Endothelial cell of umbilical vein (primary cell): ENCODE results near the gene ELP4. TPM values are rescaled to one million over a fixed set of nuclear protein-coding genes. Genes with fewer than 3 reads are reported as not detected.

ENCODE experiments used
- BruUV-seq: library from RNA; stranded (reverse); fragments of 400-500 nt; replicated peaks from 2 replicates; lab custom pipeline; 2021; lab: Mats Ljungman, UMichigan
- CTCF ChIA-PET: fragments of 300-600, 350-600 bp; sonication (Branson Sonifier 250); formaldehyde crosslinking; loops from one replicate; lab custom pipeline; 2021; ENCODE audit warnings: antibody characterized with exemption, inconsistent platforms; lab: Charles Lee
- POLR2A ChIA-PET: fragments of 300-600, 350-600 bp; sonication (Branson Sonifier 250); formaldehyde crosslinking; loops from one replicate; lab custom pipeline; 2021; ENCODE audit warnings: antibody characterized with exemption, inconsistent platforms; lab: Charles Lee
- DNase-seq: peaks from one replicate; pipeline ENCODE4 v3.0.0-alpha.2; 2011; ENCODE audit warnings: low read depth, low spot score
- FAIRE-seq: peaks from 2 replicates; lab custom pipeline; 2011; peaks lifted over from hg19 to GRCh38; lab: Jason Lieb, UNC
- H2AFZ ChIP-seq: 2 replicates; pipeline ENCODE4 v1.6.0; 2012; ENCODE audit warnings: low read depth, low read length, control low read depth, inconsistent platforms
- H3K27ac ChIP-seq: 2 replicates; pipeline ENCODE4 v1.5.1; 2011; ENCODE audit warnings: low read depth, mild to moderate bottlenecking, control low read depth, low read length, moderate library complexity; ENCODE audit not compliant: insufficient read depth
- H3K27me3 ChIP-seq, 2 experiments: 2 replicates each; pipeline versions ENCODE4 v1.6.0 to v1.6.1; 2011; ENCODE audit warnings: low read length in 2 of 2, mixed read lengths in 1 of 2; ENCODE audit not compliant: control insufficient read depth in 2 of 2, insufficient read depth in 2 of 2
- H3K36me3 ChIP-seq, 2 experiments: 2 replicates in 1 of 2; 3 replicates in 1 of 2; pipeline ENCODE4 v1.5.1; 2011; ENCODE audit warnings: low read length in 2 of 2, mild to moderate bottlenecking in 1 of 2, moderate library complexity in 1 of 2; ENCODE audit not compliant: control insufficient read depth in 2 of 2, insufficient read depth in 2 of 2; ENCODE audit errors: extremely low read depth in 1 of 2
- H3K4me1 ChIP-seq: 3 replicates; pipeline ENCODE4 v1.5.1; 2011; ENCODE audit warnings: mild to moderate bottlenecking, low read length; ENCODE audit not compliant: control insufficient read depth, insufficient read depth; ENCODE audit errors: extremely low read depth
- H3K4me2 ChIP-seq: 2 replicates; pipeline ENCODE4 v1.6.1; 2011; ENCODE audit warnings: low read length, control low read depth, mixed read lengths; ENCODE audit not compliant: insufficient read depth
- H3K4me3 ChIP-seq, 3 experiments: fragments of 200-600 bp in 1 of 3; sonication (generic), shearing (Covaris generic) in 1 of 3; replicated peaks in 1 of 3; 2 replicates each; pipeline ENCODE4 v1.5.1; 2011 to 2016; ENCODE audit warnings: control low read depth in 3 of 3, low read length in 3 of 3, mild to moderate bottlenecking in 2 of 3, inconsistent platforms in 1 of 3, low read depth in 1 of 3, moderate library complexity in 1 of 3; ENCODE audit not compliant: insufficient read depth in 1 of 3
- H3K79me2 ChIP-seq: 2 replicates; pipeline ENCODE4 v1.6.0; 2012; ENCODE audit warnings: low read length, inconsistent platforms; ENCODE audit not compliant: control insufficient read depth, insufficient read depth
- H3K9ac ChIP-seq: replicated peaks from 2 replicates; pipeline ENCODE3; 2011; ENCODE audit warnings: low read length, control low read depth; ENCODE audit not compliant: insufficient read depth; ENCODE audit errors: extremely low read depth
- H3K9me1 ChIP-seq: replicated peaks from 3 replicates; pipeline ENCODE4 v1.6.0; 2011; ENCODE audit warnings: mild to moderate bottlenecking, low read length; ENCODE audit not compliant: control insufficient read depth, insufficient read depth; ENCODE audit errors: extremely low read depth
- H3K9me3 ChIP-seq: replicated peaks from 2 replicates; pipeline ENCODE4 v1.5.1; 2012; ENCODE audit warnings: low read length, inconsistent platforms; ENCODE audit not compliant: control insufficient read depth, insufficient read depth
- H4K20me1 ChIP-seq: replicated peaks from 2 replicates; pipeline ENCODE3; 2011; ENCODE audit warnings: mild to moderate bottlenecking, low read length; ENCODE audit not compliant: control insufficient read depth, insufficient read depth; ENCODE audit errors: extremely low read depth
- EZH2 ChIP-seq: IDR thresholded peaks from 2 replicates; pipeline ENCODE4 v1.6.1; 2012; ENCODE audit warnings: borderline replicate concordance, low read depth, mild to moderate bottlenecking, moderate library complexity, low read length, inconsistent platforms; ENCODE audit not compliant: severe bottlenecking
- GATA2 ChIP-seq: IDR thresholded peaks from 2 replicates; pipeline ENCODE4 v1.7.0; 2011; ENCODE audit warnings: low read depth, mild to moderate bottlenecking, moderate library complexity, mixed read lengths, low read length; ENCODE audit not compliant: insufficient read length, insufficient read depth
- POLR2A ChIP-seq: IDR thresholded peaks from 2 replicates; pipeline ENCODE4 v1.6.1; 2012; ENCODE audit warnings: low read depth, mild to moderate bottlenecking, control low read depth, low read length
- POLR2AphosphoS5 ChIP-seq: IDR thresholded peaks from 2 replicates; pipeline ENCODE4 v1.6.1; 2012; ENCODE audit warnings: low read depth, mild to moderate bottlenecking, control low read depth, low read length, moderate library complexity; ENCODE audit not compliant: insufficient read depth
- dilution Hi-C: fragments of 300-500 bp; cut with MboI; formaldehyde crosslinking; loops from one replicate; pipeline ENCODE4 v1.15.0; 2019; ENCODE audit warnings: low sequenced_read_pairs; ENCODE audit not compliant: extremely low pct_ligation_motif_present
- intact Hi-C: fragments of 100-400 bp; cut with micrococcal nuclease; formaldehyde crosslinking; loops from one replicate; pipeline ENCODE4 v1.10.0; 2022
- polyA plus RNA-seq, 4 experiments: library from polyadenylated mRNA; depleted of rRNA in 3 of 4; stranded (reverse) in 3 of 4; unstranded in 1 of 4; fragments of >200 nt; gene quantifications; 2 replicates each; pipeline versions ENCODE4 v1.2.1 to v1.2.3, GENCODE V29; 2011 to 2012; ENCODE audit warnings: missing spikeins in 1 of 4
- total RNA-seq: library from RNA; stranded (reverse); gene quantifications from 2 replicates; pipeline ENCODE4 v1.2.3, GENCODE V29; 2021
- TF ChIP-seq, protein P1 (sequence below), 2 donors: IDR thresholded peaks; 1 replicate in 1 of 2; 2 replicates in 1 of 2; pipeline ENCODE4 v1.5.1; 2011; ENCODE audit warnings: low read length in 2 of 2, mild to moderate bottlenecking in 2 of 2, moderate library complexity in 2 of 2, control low read depth in 1 of 2, inconsistent platforms in 1 of 2, low read depth in 1 of 2; ENCODE audit not compliant: insufficient read depth in 1 of 2; ENCODE audit errors: extremely low read depth in 1 of 2

ELP4 gene
- total and polyA plus RNA-seq, 2 donors (not counting 3 experiments of a cell fraction or from before 2014, with no cell fraction given), result 11.6 to 16.3 TPM

- H3K4me2 ChIP-seq, result peak overlapping the region; percentile 32
- no peaks in the 10 kb centered on the region for H3K79me2 ChIP-seq
- H2AFZ ChIP-seq, result peak overlapping the region; percentile 48
- intact Hi-C loops, result loop anchor here (1.0 to 10.0 kb wide), 4 partner anchors 11 to 795 kb away; partner anchors contain the start of gene RCN1
- H3K27me3 ChIP-seq, result peaks cover 89 to 99% of the 10 kb centered on the region in 2 experiments
- H3K9me3 ChIP-seq, result no peaks in the 10 kb centered on the region
- FAIRE-seq (peak; percentile 8), DNase-seq (peak; percentile 50)
- peaks cover 4% of the 10 kb centered on the region for H3K4me1 ChIP-seq
- BruUV-seq, result no TSS peak
- CTCF ChIA-PET, result interaction anchor here (1.0 to 1.3 kb wide), 4 partner anchors 8 to 169 kb away, joined by 3 to 6 read pairs (median 4); no protein-coding TSS in a partner anchor
- POLR2A ChIA-PET, result no interaction called here
- no peak overlapping the region for H3K9ac ChIP-seq
- H3K36me3 ChIP-seq, result no peaks in the 10 kb centered on the region
- dilution Hi-C loops, result no loop called here
- H3K4me3 ChIP-seq, result peak overlapping the region in 1 of 3 experiments; percentile 11
- H3K9me1 ChIP-seq, result no peaks in the 10 kb centered on the region
- no peak overlapping the region for H3K27ac ChIP-seq
- TF ChIP-seq POLR2AphosphoS5, result no peak
- no peak for TF ChIP-seq POLR2A
- peak; percentile 78 for TF ChIP-seq EZH2
- TF ChIP-seq, protein P1, sequence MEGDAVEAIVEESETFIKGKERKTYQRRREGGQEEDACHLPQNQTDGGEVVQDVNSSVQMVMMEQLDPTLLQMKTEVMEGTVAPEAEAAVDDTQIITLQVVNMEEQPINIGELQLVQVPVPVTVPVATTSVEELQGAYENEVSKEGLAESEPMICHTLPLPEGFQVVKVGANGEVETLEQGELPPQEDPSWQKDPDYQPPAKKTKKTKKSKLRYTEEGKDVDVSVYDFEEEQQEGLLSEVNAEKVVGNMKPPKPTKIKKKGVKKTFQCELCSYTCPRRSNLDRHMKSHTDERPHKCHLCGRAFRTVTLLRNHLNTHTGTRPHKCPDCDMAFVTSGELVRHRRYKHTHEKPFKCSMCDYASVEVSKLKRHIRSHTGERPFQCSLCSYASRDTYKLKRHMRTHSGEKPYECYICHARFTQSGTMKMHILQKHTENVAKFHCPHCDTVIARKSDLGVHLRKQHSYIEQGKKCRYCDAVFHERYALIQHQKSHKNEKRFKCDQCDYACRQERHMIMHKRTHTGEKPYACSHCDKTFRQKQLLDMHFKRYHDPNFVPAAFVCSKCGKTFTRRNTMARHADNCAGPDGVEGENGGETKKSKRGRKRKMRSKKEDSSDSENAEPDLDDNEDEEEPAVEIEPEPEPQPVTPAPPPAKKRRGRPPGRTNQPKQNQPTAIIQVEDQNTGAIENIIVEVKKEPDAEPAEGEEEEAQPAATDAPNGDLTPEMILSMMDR (IDR thresholded peaks at IDR 0.05; ENCODE audit: extremely low read depth in 1 of 2, insufficient read depth in 1 of 2, low read depth in 1 of 2, low read length in 2 of 2), result no peak
- TF ChIP-seq GATA2, result no peak
- H4K20me1 ChIP-seq, result no peaks in the 10 kb centered on the region
These were observed 300.6 kb downstream of the ELP4 start for GRCh38 chr11:31809857-31810778.
